ENCODE measurements around the gene ZNF304. TPM values are rescaled to one million over a fixed set of nuclear protein-coding genes. Genes with fewer than 3 reads are reported as not detected.

The ZNF304 gene
- total RNA-seq, 1 experiment from 2014 or later: 0.07 TPM

- no peak for DNase-seq
- no peak overlapping the region for H3K4me3 ChIP-seq (ENCODE audit: low read depth, low read length)
- H3K4me3 Mint-ChIP-seq (ENCODE audit: unreplicated experiment): no peak overlapping the region
- no peaks in the 10 kb centered on the region for H3K4me1 ChIP-seq
- H3K36me3 Mint-ChIP-seq (ENCODE audit: insufficient read depth, unreplicated experiment): peaks cover 17% of the 10 kb centered on the region
- CTCF ChIA-PET: no interaction called here
- peaks cover 44% of the 10 kb centered on the region for H3K9me3 ChIP-seq
- H3K9me3 Mint-ChIP-seq (ENCODE audit: unreplicated experiment): peaks cover 50% of the 10 kb centered on the region
- no peak for TF ChIP-seq CTCF (IDR thresholded peaks at IDR 0.05; ENCODE audit: insufficient read depth in 1 of 2, low read depth in 1 of 2, low read length in 1 of 2, severe bottlenecking in 1 of 2, unreplicated experiment in 1 of 2)
- no peaks in the 10 kb centered on the region for H3K27me3 ChIP-seq (replicated peaks; ENCODE audit: control insufficient read depth, insufficient read depth, low read length)
- H3K4me1 Mint-ChIP-seq (ENCODE audit: low read depth, unreplicated experiment): no peaks in the 10 kb centered on the region
- POLR2A ChIA-PET: no interaction called here
- H3K36me3 ChIP-seq (ENCODE audit: control insufficient read depth, insufficient read depth, low read length): no peaks in the 10 kb centered on the region; the same call in 1 of the 2 replicates
- intact Hi-C loops (cut with micrococcal nuclease; ENCODE audit: unreplicated experiment): no loop called here
- no peak overlapping the region for H3K27ac Mint-ChIP-seq (ENCODE audit: unreplicated experiment)
- H3K27me3 Mint-ChIP-seq (ENCODE audit: insufficient read depth, unreplicated experiment): no peaks in the 10 kb centered on the region
- no TSS peak for BruUV-seq (replicated peaks)
Measured at GRCh38 chr19:57376151-57376550, 25.1 kb downstream of the ZNF304 start.

- H3K27me3 Mint-ChIP-seq (ENCODE audit: insufficient read depth, unreplicated experiment): no peaks in the 10 kb centered on the region
- no peak for TF ChIP-seq CTCF (IDR thresholded peaks at IDR 0.05; ENCODE audit: insufficient read depth in 1 of 2, low read depth in 1 of 2, low read length in 1 of 2, severe bottlenecking in 1 of 2, unreplicated experiment in 1 of 2)
- peaks cover 44% of the 10 kb centered on the region for H3K9me3 Mint-ChIP-seq (ENCODE audit: unreplicated experiment)
- peaks cover 42% of the 10 kb centered on the region for H3K9me3 ChIP-seq
- BruUV-seq (replicated peaks): no TSS peak
- no peaks in the 10 kb centered on the region for H3K27me3 ChIP-seq (replicated peaks; ENCODE audit: control insufficient read depth, insufficient read depth, low read length)
- intact Hi-C loops (cut with micrococcal nuclease; ENCODE audit: unreplicated experiment): no loop called here
- peaks cover 17% of the 10 kb centered on the region for H3K36me3 Mint-ChIP-seq (ENCODE audit: insufficient read depth, unreplicated experiment)
- DNase-seq: no peak
- H3K4me1 ChIP-seq: no peaks in the 10 kb centered on the region
- H3K27ac Mint-ChIP-seq (ENCODE audit: unreplicated experiment): no peak overlapping the region
- ChIA-PET POLR2A (no interaction called here), CTCF (no interaction called here)
- H3K36me3 ChIP-seq (ENCODE audit: control insufficient read depth, insufficient read depth, low read length): no peaks in the 10 kb centered on the region; the same call in 1 of the 2 replicates
- no peak overlapping the region for H3K4me3 ChIP-seq (ENCODE audit: low read depth, low read length)
- no peaks in the 10 kb centered on the region for H3K4me1 Mint-ChIP-seq (ENCODE audit: low read depth, unreplicated experiment)
- H3K4me3 Mint-ChIP-seq (ENCODE audit: unreplicated experiment): no peak overlapping the region
Measured at GRCh38 chr19:57377498-57378146, 26.6 kb downstream of the ZNF304 start.

- no peak for TF ChIP-seq CTCF (IDR thresholded peaks at IDR 0.05; ENCODE audit: insufficient read depth in 1 of 2, low read depth in 1 of 2, low read length in 1 of 2, severe bottlenecking in 1 of 2, unreplicated experiment in 1 of 2)
- no peaks in the 10 kb centered on the region for H3K4me1 Mint-ChIP-seq (ENCODE audit: low read depth, unreplicated experiment)
- intact Hi-C loops (cut with micrococcal nuclease; ENCODE audit: unreplicated experiment): no loop called here
Measured at GRCh38 chr19:57380923-57381322, 29.9 kb downstream of the ZNF304 start.

More at GRCh38 chr19:57380923-57381322, 29.9 kb downstream of the ZNF304 start:
- Mint-ChIP-seq H3K27ac (ENCODE audit: unreplicated experiment) (no peak overlapping the region), H3K36me3 (ENCODE audit: insufficient read depth, unreplicated experiment) (peaks cover 7% of the 10 kb centered on the region), H3K27me3 (ENCODE audit: insufficient read depth, unreplicated experiment) (no peaks in the 10 kb centered on the region), H3K9me3 (ENCODE audit: unreplicated experiment) (peaks cover 20% of the 10 kb centered on the region), H3K4me3 (ENCODE audit: unreplicated experiment) (no peak overlapping the region)
- no peak for DNase-seq
- Histone ChIP-seq H3K36me3 (ENCODE audit: control insufficient read depth, insufficient read depth, low read length) (no peaks in the 10 kb centered on the region; the same call in 1 of the 2 replicates), H3K9me3 (peaks cover 23% of the 10 kb centered on the region), H3K27me3 (replicated peaks; ENCODE audit: control insufficient read depth, insufficient read depth, low read length) (no peaks in the 10 kb centered on the region), H3K4me3 (ENCODE audit: low read depth, low read length) (no peak overlapping the region), H3K4me1 (no peaks in the 10 kb centered on the region)
- POLR2A ChIA-PET: interaction anchor here (0.6 kb wide), 1 partner anchor 1348 kb away, joined by 3 read pairs; no protein-coding TSS in a partner anchor
- no TSS peak for BruUV-seq (replicated peaks)
- CTCF ChIA-PET: no interaction called here

All from Caco-2 (cell line).